ENCODE data around the gene KLHDC10.
"Not testable (repeated sequence)": the region's sequence is repeated elsewhere in the genome, so short reads cannot be mapped to it uniquely, and the experiment has no call there.

KLHDC10 gene

GRCh38 chr7:130141884-130142653 is 71.7 kb downstream of the KLHDC10 start:
- DNase-seq (ENCODE audit: low read depth): no peak

GRCh38 chr7:130142654-130143333 is 72.5 kb downstream of the KLHDC10 start:
- DNase-seq (ENCODE audit: low read depth): no peak

GRCh38 chr7:130143334-130143732 is 73.0 kb downstream of the KLHDC10 start:
- no peak for DNase-seq (ENCODE audit: low read depth)

GRCh38 chr7:130143986-130144311 is 73.6 kb downstream of the KLHDC10 start:
- no peak for DNase-seq (ENCODE audit: low read depth)

GRCh38 chr7:130144312-130145171 is 74.2 kb downstream of the KLHDC10 start:
- DNase-seq (ENCODE audit: low read depth): peak; percentile 63

- DNase-seq (ENCODE audit: low read depth): no peak
These were observed 75.2 kb downstream of the KLHDC10 start for GRCh38 chr7:130145424-130146100.

GRCh38 chr7:130146142-130146541 is 75.8 kb downstream of the KLHDC10 start:
- not testable (repeated sequence) for DNase-seq (ENCODE audit: low read depth)

- no peak for DNase-seq (ENCODE audit: low read depth)
These were observed 76.5 kb downstream of the KLHDC10 start for GRCh38 chr7:130146693-130147405.

- no peak for DNase-seq (ENCODE audit: low read depth)
These were observed 77.5 kb downstream of the KLHDC10 start for GRCh38 chr7:130147710-130148325.

GRCh38 chr7:130148561-130148960 is 78.2 kb downstream of the KLHDC10 start:
- DNase-seq (ENCODE audit: low read depth): no peak

- no peak for DNase-seq (ENCODE audit: low read depth)
These were observed 79.2 kb downstream of the KLHDC10 start for GRCh38 chr7:130149281-130150139.

- DNase-seq (ENCODE audit: low read depth): no peak
These were observed 80.3 kb downstream of the KLHDC10 start for GRCh38 chr7:130150587-130150986.

GRCh38 chr7:130151591-130152492 is 81.5 kb downstream of the KLHDC10 start:
- no peak for DNase-seq (ENCODE audit: low read depth)

- no peak for DNase-seq (ENCODE audit: low read depth)
These were observed 82.3 kb downstream of the KLHDC10 start for GRCh38 chr7:130152493-130153210.

- no peak for DNase-seq (ENCODE audit: low read depth)
These were observed 83.0 kb downstream of the KLHDC10 start for GRCh38 chr7:130153211-130153908.

- no peak for DNase-seq (ENCODE audit: low read depth)
These were observed 83.8 kb downstream of the KLHDC10 start for GRCh38 chr7:130154131-130154500.

- DNase-seq (ENCODE audit: low read depth): no peak
These were observed 84.4 kb downstream of the KLHDC10 start for GRCh38 chr7:130154501-130155317.
